DND-41 (cell line): ENCODE data around the gene TUBGCP5.

Experiments
- ATAC-seq: fragments of 200-7000 bp; cut with Tn5 transposase; 3 replicates; pipeline ENCODE4 v1.9.1; 2021; ENCODE audit warnings: low read depth; ENCODE audit not compliant: insufficient read depth
- DNase-seq: peaks from one replicate; pipeline ENCODE4 v3.0.0-alpha.2; 2020
- H2AFZ ChIP-seq: 2 replicates; pipeline ENCODE4 v1.6.0; 2012; ENCODE audit warnings: low read depth, low read length
- H3K27ac ChIP-seq: 2 replicates; pipeline ENCODE4 v1.5.1; 2012; ENCODE audit warnings: low read length, inconsistent platforms
- H3K27me3 ChIP-seq: fragments of 200-600 bp; sonication (generic); 2 replicates; pipeline ENCODE4 v1.6.0; 2012; ENCODE audit warnings: low read length, mild to moderate bottlenecking, inconsistent platforms; ENCODE audit not compliant: insufficient read depth, poor library complexity
- H3K36me3 ChIP-seq: 2 replicates; pipeline ENCODE4 v1.5.1; 2012; ENCODE audit warnings: low read length, inconsistent platforms; ENCODE audit not compliant: insufficient read depth
- H3K4me1 ChIP-seq: 2 replicates; pipeline ENCODE4 v1.5.1; 2012; ENCODE audit warnings: mild to moderate bottlenecking, low read length; ENCODE audit not compliant: insufficient read depth
- H3K4me2 ChIP-seq: 2 replicates; pipeline ENCODE4 v1.6.0; 2012; ENCODE audit warnings: mild to moderate bottlenecking, moderate library complexity, low read length, inconsistent platforms; ENCODE audit not compliant: insufficient read depth
- H3K4me3 ChIP-seq, 2 experiments: fragments of 200-600 bp in 1 of 2; shearing (Covaris generic) in 1 of 2; 2 replicates each; pipeline ENCODE4 v1.5.1; 2012 to 2016; ENCODE audit warnings: inconsistent platforms in 2 of 2, low read length in 2 of 2, mild to moderate bottlenecking in 2 of 2, low read depth in 1 of 2, moderate library complexity in 1 of 2
- H3K79me2 ChIP-seq: 2 replicates; pipeline ENCODE4 v1.6.0; 2012; ENCODE audit warnings: low read length, inconsistent platforms; ENCODE audit not compliant: insufficient read depth
- H3K9ac ChIP-seq: 2 replicates; pipeline ENCODE4 v1.6.0; 2012; ENCODE audit warnings: low read depth, mild to moderate bottlenecking, inconsistent platforms, low read length, moderate library complexity
- H3K9me3 ChIP-seq: 2 replicates; pipeline ENCODE4 v1.5.1; 2012; ENCODE audit warnings: low read length, moderate library complexity, mild to moderate bottlenecking, inconsistent platforms; ENCODE audit not compliant: insufficient read depth, severe bottlenecking
- H4K20me1 ChIP-seq: 2 replicates; pipeline ENCODE4 v1.6.0; 2012; ENCODE audit warnings: low read length; ENCODE audit not compliant: insufficient read depth
- CTCF ChIP-seq: IDR thresholded peaks from 2 replicates; pipeline ENCODE4 v1.5.1; 2012; ENCODE audit warnings: borderline replicate concordance, low read length, moderate library complexity, mild to moderate bottlenecking; ENCODE audit not compliant: poor library complexity, severe bottlenecking; ENCODE audit errors: extremely low read depth
- EZH2 ChIP-seq: IDR thresholded peaks from 3 replicates; pipeline ENCODE4 v1.6.1; 2012; ENCODE audit warnings: borderline replicate concordance, low read depth, mild to moderate bottlenecking, moderate library complexity, low read length, inconsistent platforms; ENCODE audit not compliant: severe bottlenecking

The TUBGCP5 gene

DNA sequence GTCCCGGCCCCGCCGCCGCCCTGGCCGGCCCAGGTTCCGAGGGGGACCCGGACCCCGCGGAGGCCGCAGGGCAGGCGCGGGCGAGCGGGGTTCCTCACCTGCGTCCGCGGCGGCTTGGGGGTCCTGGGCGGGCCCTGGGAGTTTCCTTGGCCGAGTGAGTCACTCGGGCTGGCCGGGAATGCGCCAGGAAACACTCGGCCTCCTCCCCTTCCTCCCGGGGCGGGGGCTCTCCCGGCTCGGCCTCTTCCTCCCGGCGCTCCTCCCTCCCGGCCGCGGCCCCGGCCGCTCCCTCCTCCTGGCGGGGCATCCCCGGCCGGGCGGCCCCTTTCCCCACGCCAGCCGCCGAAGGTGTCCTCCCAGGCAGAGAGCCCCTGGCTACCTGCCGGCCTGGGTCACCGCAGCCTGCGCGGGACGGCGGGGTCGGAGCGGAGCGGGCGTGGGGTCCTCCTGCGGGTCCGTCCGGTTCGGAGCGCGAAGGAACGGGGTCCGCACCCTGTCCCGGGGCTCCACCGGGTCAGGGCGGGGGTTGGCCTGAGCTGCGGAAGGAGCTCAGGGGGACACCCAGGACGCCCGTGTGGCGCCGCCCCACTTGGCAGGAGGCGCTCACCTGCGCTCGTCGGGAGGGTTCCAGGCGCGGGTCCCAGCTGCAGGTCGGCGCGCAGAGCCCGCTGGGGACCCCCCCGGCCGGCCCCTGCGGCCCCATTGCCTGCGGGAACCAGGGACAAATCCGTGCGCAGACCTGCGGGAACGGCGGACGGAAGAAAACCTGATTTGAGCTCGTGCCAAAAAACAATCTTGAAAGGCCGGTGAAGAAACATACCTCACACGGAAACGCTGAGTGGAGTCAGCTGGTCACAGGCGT is 58.9 kb downstream of the TUBGCP5 start, which contains the start of gene CYFIP1:
CYFIP1 (minus strand) TSS at position 180 of the 862 bp plus-strand sequence. CDS start 33,083 bp downstream, outside the sequence.
- Histone ChIP-seq H3K27me3 (peaks cover 14% of the 10 kb centered on the region), H3K36me3 (no peaks in the 10 kb centered on the region), H3K4me3 (peak within 1 kb of the TSS; percentile 46 to 71; a peak in 3 of 4 replicates), H3K4me1 (peaks cover 13% of the 10 kb centered on the region), H4K20me1 (peaks cover 3% of the 10 kb centered on the region; the same call in 1 of the 2 replicates), H3K4me2 (peak within 1 kb of the TSS; percentile 90), H3K9ac (peak within 1 kb of the TSS; percentile 53), H3K27ac (no peak within 1 kb of the TSS), H3K79me2 (no peaks in the 10 kb centered on the region), H3K9me3 (no peaks in the 10 kb centered on the region), H2AFZ (peak within 1 kb of the TSS; percentile 72)
- DNase-seq (no peak), ATAC-seq (peak; percentile 44)
- TF ChIP-seq EZH2 (no peak), CTCF (no peak)

- Histone ChIP-seq H3K4me1 (peaks cover 13% of the 10 kb centered on the region), H4K20me1 (peaks cover 3% of the 10 kb centered on the region; the same call in 1 of the 2 replicates), H3K4me3 (peak overlapping the region; percentile 46 to 71; a peak in 3 of 4 replicates), H3K27me3 (peaks cover 14% of the 10 kb centered on the region), H3K9me3 (no peaks in the 10 kb centered on the region), H3K27ac (no peak overlapping the region), H3K9ac (peak overlapping the region; percentile 53), H3K79me2 (no peaks in the 10 kb centered on the region), H3K36me3 (no peaks in the 10 kb centered on the region), H3K4me2 (peak overlapping the region; percentile 90), H2AFZ (peak overlapping the region; percentile 72)
- DNase-seq (no peak), ATAC-seq (peak; percentile 66)
- TF ChIP-seq CTCF (no peak), EZH2 (peak; percentile 76)
Observed at GRCh38 chr15:22979238-22980188, 59.9 kb downstream of the TUBGCP5 start.

- peak; percentile 43 for ATAC-seq
- TF ChIP-seq CTCF (no peak), EZH2 (no peak)
- H3K27me3 ChIP-seq = peaks cover 14% of the 10 kb centered on the region
- peaks cover 3% of the 10 kb centered on the region; the same call in 1 of the 2 replicates for H4K20me1 ChIP-seq
- no peaks in the 10 kb centered on the region for H3K79me2 ChIP-seq
- peak overlapping the region; percentile 53; the same call in 1 of the 2 replicates for H3K9ac ChIP-seq
- no peaks in the 10 kb centered on the region for H3K9me3 ChIP-seq
- H2AFZ ChIP-seq = no peak overlapping the region
- peak overlapping the region in 1 of 2 experiments; percentile 71; a peak in 2 of 4 replicates for H3K4me3 ChIP-seq
- no peaks in the 10 kb centered on the region for H3K36me3 ChIP-seq
- no peak overlapping the region for H3K27ac ChIP-seq
- H3K4me2 ChIP-seq = peak overlapping the region; percentile 90
- peaks cover 13% of the 10 kb centered on the region for H3K4me1 ChIP-seq
- DNase-seq = no peak
Observed at GRCh38 chr15:22978691-22979237, 60.6 kb downstream of the TUBGCP5 start.
